Lung (tissue), 12 donors: ENCODE measurements around the gene LNP1. TPM values are rescaled to one million over a fixed set of nuclear protein-coding genes. Genes with fewer than 3 reads are reported as not detected.

Source experiments
- ATAC-seq: fragments of 200-7000 bp; cut with Tn5 transposase; one replicate; pipeline ENCODE4 v1.9.1; 2020; ENCODE audit warnings: moderate number of reproducible peaks; ENCODE audit not compliant: insufficient read depth, low FRiP score
- DNase-seq, 3 donors: peaks; one replicate each; pipeline ENCODE4 v3.0.0-alpha.2; 2013 to 2017
- H3K27ac ChIP-seq, 2 donors: one replicate each; pipeline ENCODE4 v1.5.1; 2013; ENCODE audit warnings: mild to moderate bottlenecking in 2 of 2, moderate library complexity in 2 of 2, control low read depth in 1 of 2, inconsistent platforms in 1 of 2, low read depth in 1 of 2, low read length in 1 of 2
- H3K27me3 ChIP-seq, 3 donors: one replicate each; pipeline ENCODE4 v1.5.1; 2013; ENCODE audit warnings: low read length in 2 of 3; ENCODE audit not compliant: control insufficient read depth in 3 of 3, insufficient read depth in 3 of 3
- H3K36me3 ChIP-seq, 4 donors: one replicate each; pipeline ENCODE4 v1.5.1; 2013; ENCODE audit warnings: low read length in 4 of 4, mild to moderate bottlenecking in 1 of 4, moderate library complexity in 1 of 4; ENCODE audit not compliant: control insufficient read depth in 4 of 4, insufficient read depth in 4 of 4
- H3K4me1 ChIP-seq, 5 donors: one replicate each; pipeline ENCODE4 v1.5.1; 2013; ENCODE audit warnings: low read length in 5 of 5, mild to moderate bottlenecking in 2 of 5, moderate library complexity in 1 of 5; ENCODE audit not compliant: control insufficient read depth in 5 of 5, insufficient read depth in 5 of 5
- H3K4me3 ChIP-seq: one replicate; pipeline ENCODE4 v1.5.1; 2013; ENCODE audit warnings: mild to moderate bottlenecking, control low read depth, moderate library complexity
- H3K9ac ChIP-seq, 2 donors: one replicate each; pipeline ENCODE4 v1.5.1; 2013; ENCODE audit warnings: low read length in 2 of 2, control low read depth in 1 of 2; ENCODE audit not compliant: insufficient read depth in 1 of 2
- H3K9me3 ChIP-seq, 4 donors: one replicate each; pipeline ENCODE4 v1.5.1; 2013; ENCODE audit warnings: low read length in 3 of 4, mild to moderate bottlenecking in 1 of 4, moderate library complexity in 1 of 4; ENCODE audit not compliant: control insufficient read depth in 4 of 4, insufficient read depth in 3 of 4
- WGBS, 2 donors: extraction: QIAGEN DNeasy Blood & Tissue Kit; methylation state at CpG; one replicate each; pipeline ENCODE4 v1.1.7; 2013; 5-methylcytosine and 5-hydroxymethylcytosine counted together
- polyA plus RNA-seq, 2 donors: library from polyadenylated mRNA; stranded (reverse); fragments of 200-250 nt; gene quantifications; one replicate each; pipeline ENCODE4 v1.2.1, GENCODE V29; 2013
- total RNA-seq, 2 donors: library from RNA; depleted of rRNA in 1 of 2; stranded (reverse); fragments of >200 nt in 1 of 2; gene quantifications; one replicate each; pipeline ENCODE4 v1.2.1, GENCODE V29; 2014 to 2021
- TF ChIP-seq, protein P1 (sequence below): IDR thresholded peaks from 2 replicates; pipeline ENCODE4 v1.5.1; 2012; ENCODE audit warnings: mild to moderate bottlenecking; ENCODE audit errors: control extremely low read depth, extremely low read depth
- donor health status: control.
- donor health status: control.
- donor health status: Bipolar disorder and iron deficiency.
- donor health status: healthy.
- donor health status: DM: yes; HTN: yes; CAD: no.

The LNP1 gene
- total and polyA plus RNA-seq, 4 donors: 1.1 to 5.8 (median 2.2) TPM

DNA sequence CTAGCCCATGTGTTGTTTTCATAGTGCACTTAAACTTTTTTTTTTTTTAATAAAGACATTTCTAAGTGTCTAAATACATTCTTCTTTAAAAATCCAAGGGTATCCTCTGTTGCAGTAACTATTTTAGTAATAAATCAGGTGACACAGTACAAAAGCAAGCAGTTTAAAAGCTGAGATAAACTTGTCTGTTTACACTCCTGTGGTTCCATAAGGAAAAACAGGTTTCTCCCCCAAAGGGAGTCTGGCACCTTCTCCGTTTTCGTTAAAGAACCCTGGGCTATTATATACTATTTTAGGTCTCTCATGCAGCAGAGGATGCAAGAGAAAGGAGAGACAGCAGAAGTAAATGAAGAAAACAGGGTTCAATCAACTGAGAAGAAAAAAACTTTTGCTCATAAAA lies 47.9 kb downstream of the LNP1 start:
- Histone ChIP-seq H3K27ac (no peak overlapping the region), H3K4me1 (no peaks in the 10 kb centered on the region), H3K9ac (no peak overlapping the region), H3K9me3 (no peaks in the 10 kb centered on the region), H3K36me3 (peaks cover 0 to 6% (median 0%) of the 10 kb centered on the region in 4 donors), H3K27me3 (no peaks in the 10 kb centered on the region), H3K4me3 (no peak overlapping the region)
- ATAC-seq (no peak), DNase-seq (no peak)
- TF ChIP-seq, protein P1, sequence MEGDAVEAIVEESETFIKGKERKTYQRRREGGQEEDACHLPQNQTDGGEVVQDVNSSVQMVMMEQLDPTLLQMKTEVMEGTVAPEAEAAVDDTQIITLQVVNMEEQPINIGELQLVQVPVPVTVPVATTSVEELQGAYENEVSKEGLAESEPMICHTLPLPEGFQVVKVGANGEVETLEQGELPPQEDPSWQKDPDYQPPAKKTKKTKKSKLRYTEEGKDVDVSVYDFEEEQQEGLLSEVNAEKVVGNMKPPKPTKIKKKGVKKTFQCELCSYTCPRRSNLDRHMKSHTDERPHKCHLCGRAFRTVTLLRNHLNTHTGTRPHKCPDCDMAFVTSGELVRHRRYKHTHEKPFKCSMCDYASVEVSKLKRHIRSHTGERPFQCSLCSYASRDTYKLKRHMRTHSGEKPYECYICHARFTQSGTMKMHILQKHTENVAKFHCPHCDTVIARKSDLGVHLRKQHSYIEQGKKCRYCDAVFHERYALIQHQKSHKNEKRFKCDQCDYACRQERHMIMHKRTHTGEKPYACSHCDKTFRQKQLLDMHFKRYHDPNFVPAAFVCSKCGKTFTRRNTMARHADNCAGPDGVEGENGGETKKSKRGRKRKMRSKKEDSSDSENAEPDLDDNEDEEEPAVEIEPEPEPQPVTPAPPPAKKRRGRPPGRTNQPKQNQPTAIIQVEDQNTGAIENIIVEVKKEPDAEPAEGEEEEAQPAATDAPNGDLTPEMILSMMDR: no peak
- 56 to 81% methylated on average over 2 of the region's 2 CpGs for WGBS, 2 donors

GRCh38 chr3:100454677-100455076 lies 53.3 kb downstream of the LNP1 start:
- no peak for ATAC-seq
- Histone ChIP-seq H3K9me3 (no peaks in the 10 kb centered on the region), H3K4me1 (no peaks in the 10 kb centered on the region), H3K9ac (no peak overlapping the region), H3K27ac (no peak overlapping the region), H3K36me3 (peaks cover 0 to 10% (median 3%) of the 10 kb centered on the region in 4 donors), H3K4me3 (no peak overlapping the region), H3K27me3 (no peaks in the 10 kb centered on the region)
- TF ChIP-seq, protein P1: no peak
- WGBS, 2 donors: 61 to 78% methylated on average over 4 of the region's 4 CpGs
- no peak for DNase-seq

- H3K4me3 ChIP-seq: no peak overlapping the region
- TF ChIP-seq, protein P1: no peak
- DNase-seq (no peak), ATAC-seq (no peak)
- peaks cover 0 to 10% (median 3%) of the 10 kb centered on the region in 4 donors for H3K36me3 ChIP-seq
- H3K27ac ChIP-seq: no peak overlapping the region
- H3K9ac ChIP-seq: no peak overlapping the region
- H3K27me3 ChIP-seq: no peaks in the 10 kb centered on the region
- WGBS, 2 donors: 69 to 89% methylated on average over 2 of the region's 2 CpGs
- no peaks in the 10 kb centered on the region for H3K4me1 ChIP-seq
- no peaks in the 10 kb centered on the region for H3K9me3 ChIP-seq
These were observed 54.7 kb downstream of the LNP1 start for GRCh38 chr3:100455841-100456550.
